Calu3 (cell line): ENCODE measurements around the gene HECTD2. TPM values are rescaled to one million over a fixed set of nuclear protein-coding genes. Genes with fewer than 3 reads are reported as not detected.

Source experiments
- BruUV-seq: library from RNA; stranded (reverse); fragments of 400-500 nt; replicated peaks from 2 replicates; lab custom pipeline; 2021; lab: Mats Ljungman, UMichigan
- CTCF ChIA-PET: fragments of 300-600 bp; sonication (Branson Sonifier 250); formaldehyde crosslinking; loops from one replicate; lab custom pipeline; 2022; ENCODE audit warnings: antibody characterized with exemption; lab: Charles Lee
- DNase-seq: peaks from one replicate; pipeline ENCODE4 v3.0.0; 2022
- H3K27ac Mint-ChIP-seq: one replicate; pipeline ENCODE4 v1.8.0; 2022; ENCODE audit warnings: mixed read lengths; ENCODE audit not compliant: unreplicated experiment
- H3K27me3 Mint-ChIP-seq: one replicate; pipeline ENCODE4 v1.8.0; 2022; ENCODE audit warnings: mixed read lengths; ENCODE audit not compliant: unreplicated experiment
- H3K36me3 Mint-ChIP-seq: one replicate; pipeline ENCODE4 v1.8.0; 2022; ENCODE audit warnings: mild to moderate bottlenecking, moderate library complexity, mixed read lengths; ENCODE audit not compliant: insufficient read depth, unreplicated experiment
- H3K4me1 Mint-ChIP-seq: one replicate; pipeline ENCODE4 v1.8.0; 2022; ENCODE audit warnings: mild to moderate bottlenecking, low read depth, mixed read lengths; ENCODE audit not compliant: unreplicated experiment
- H3K4me3 Mint-ChIP-seq: one replicate; pipeline ENCODE4 v1.8.0; 2022; ENCODE audit warnings: mild to moderate bottlenecking, low read depth, moderate library complexity, mixed read lengths; ENCODE audit not compliant: unreplicated experiment
- H3K9me3 Mint-ChIP-seq: one replicate; pipeline ENCODE4 v1.8.0; 2022; ENCODE audit warnings: low read depth, mixed read lengths; ENCODE audit not compliant: unreplicated experiment
- intact Hi-C: fragments of 100-400 bp; cut with micrococcal nuclease; formaldehyde crosslinking; loops from one replicate; pipeline ENCODE4 v1.10.0; 2022; ENCODE audit not compliant: unreplicated experiment
- total RNA-seq: library from RNA; stranded (reverse); gene quantifications from 2 replicates; pipeline ENCODE4 v1.2.3, GENCODE V29; 2022
- TF ChIP-seq, protein P1 (sequence below): fragments of 200-600 bp; IDR thresholded peaks from one replicate; pipeline ENCODE4 v1.8.0; 2022; ENCODE audit warnings: antibody characterized with exemption; ENCODE audit not compliant: unreplicated experiment

HECTD2 gene
- total RNA-seq, 1 experiment from 2014 or later, result 2.7 TPM

DNA sequence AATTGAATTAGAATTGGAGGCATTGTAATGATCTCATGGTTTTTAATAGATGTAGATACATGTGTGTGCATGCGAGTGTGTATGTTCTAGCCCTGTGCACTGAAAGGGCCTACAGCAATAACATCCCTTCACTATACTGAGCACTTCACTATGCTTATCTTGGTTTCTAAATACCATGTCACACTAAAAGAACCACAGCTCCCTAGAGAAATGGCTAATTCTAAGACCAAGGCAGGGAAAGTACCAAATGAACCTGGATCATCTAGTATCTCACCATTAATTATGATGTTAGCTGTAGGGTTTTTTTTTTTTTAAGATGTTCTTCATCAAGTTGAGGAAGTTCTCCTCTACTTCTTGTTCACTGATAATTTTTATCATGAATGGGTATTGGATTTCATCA, 55.1 kb downstream of the HECTD2 start:
- Mint-ChIP-seq H3K36me3 (no peaks in the 10 kb centered on the region), H3K27ac (no peak overlapping the region), H3K27me3 (no peaks in the 10 kb centered on the region), H3K4me1 (no peaks in the 10 kb centered on the region), H3K4me3 (no peak overlapping the region), H3K9me3 (no peaks in the 10 kb centered on the region)
- no peak for DNase-seq
- CTCF ChIA-PET, result no interaction called here
- TF ChIP-seq, protein P1, sequence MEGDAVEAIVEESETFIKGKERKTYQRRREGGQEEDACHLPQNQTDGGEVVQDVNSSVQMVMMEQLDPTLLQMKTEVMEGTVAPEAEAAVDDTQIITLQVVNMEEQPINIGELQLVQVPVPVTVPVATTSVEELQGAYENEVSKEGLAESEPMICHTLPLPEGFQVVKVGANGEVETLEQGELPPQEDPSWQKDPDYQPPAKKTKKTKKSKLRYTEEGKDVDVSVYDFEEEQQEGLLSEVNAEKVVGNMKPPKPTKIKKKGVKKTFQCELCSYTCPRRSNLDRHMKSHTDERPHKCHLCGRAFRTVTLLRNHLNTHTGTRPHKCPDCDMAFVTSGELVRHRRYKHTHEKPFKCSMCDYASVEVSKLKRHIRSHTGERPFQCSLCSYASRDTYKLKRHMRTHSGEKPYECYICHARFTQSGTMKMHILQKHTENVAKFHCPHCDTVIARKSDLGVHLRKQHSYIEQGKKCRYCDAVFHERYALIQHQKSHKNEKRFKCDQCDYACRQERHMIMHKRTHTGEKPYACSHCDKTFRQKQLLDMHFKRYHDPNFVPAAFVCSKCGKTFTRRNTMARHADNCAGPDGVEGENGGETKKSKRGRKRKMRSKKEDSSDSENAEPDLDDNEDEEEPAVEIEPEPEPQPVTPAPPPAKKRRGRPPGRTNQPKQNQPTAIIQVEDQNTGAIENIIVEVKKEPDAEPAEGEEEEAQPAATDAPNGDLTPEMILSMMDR, result no peak
- BruUV-seq, result no TSS peak
- intact Hi-C loops, result no loop called here

DNA sequence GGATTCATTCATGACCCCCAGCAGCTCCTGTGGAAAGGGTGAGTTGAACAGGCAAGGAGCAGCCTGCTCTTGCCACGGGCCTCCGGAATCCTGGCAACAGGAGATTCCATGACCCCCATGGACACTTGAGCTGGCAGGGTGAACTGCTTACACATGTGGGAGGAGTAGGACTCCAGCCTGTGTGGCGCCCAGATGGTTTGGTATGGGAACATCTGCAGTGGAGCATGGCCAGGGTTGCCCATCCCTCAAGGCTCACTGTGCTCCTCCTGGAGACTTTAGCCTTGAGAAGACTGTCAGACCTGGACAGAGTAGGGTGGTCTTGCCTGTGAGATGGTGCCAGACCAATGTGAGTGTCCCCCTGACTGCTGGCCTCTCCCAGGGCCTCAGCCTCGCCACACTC, 57.0 kb downstream of the HECTD2 start:
- no peaks in the 10 kb centered on the region for H3K36me3 Mint-ChIP-seq
- intact Hi-C loops, result no loop called here
- H3K9me3 Mint-ChIP-seq, result no peaks in the 10 kb centered on the region

DNA sequence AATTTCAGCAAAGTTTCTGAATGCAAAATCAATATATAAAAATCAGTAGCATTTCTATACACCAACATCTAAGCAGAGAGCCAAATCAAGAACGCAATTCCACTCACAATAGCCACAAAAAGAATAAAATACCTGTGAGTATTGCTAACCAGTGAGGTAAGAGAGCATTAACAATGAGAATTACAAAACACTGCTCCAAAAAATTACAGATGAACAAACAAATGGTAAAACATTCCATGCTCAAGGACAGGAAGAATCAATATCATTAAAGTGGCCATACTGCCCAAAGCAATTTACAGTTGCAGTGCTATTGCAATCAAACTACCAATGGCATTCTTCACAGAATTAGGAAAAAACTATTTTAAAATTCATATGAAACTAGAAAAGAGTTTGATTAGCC, 61.5 kb downstream of the HECTD2 start:
- intact Hi-C loops, result no loop called here

More for the DNA sequence above, 57.0 kb downstream of the HECTD2 start:
- Mint-ChIP-seq H3K4me3 (no peak overlapping the region), H3K27ac (no peak overlapping the region), H3K27me3 (no peaks in the 10 kb centered on the region), H3K4me1 (no peaks in the 10 kb centered on the region)
- DNase-seq, result no peak
- TF ChIP-seq, protein P1, result no peak
- CTCF ChIA-PET, result no interaction called here
- BruUV-seq, result no TSS peak

DNA sequence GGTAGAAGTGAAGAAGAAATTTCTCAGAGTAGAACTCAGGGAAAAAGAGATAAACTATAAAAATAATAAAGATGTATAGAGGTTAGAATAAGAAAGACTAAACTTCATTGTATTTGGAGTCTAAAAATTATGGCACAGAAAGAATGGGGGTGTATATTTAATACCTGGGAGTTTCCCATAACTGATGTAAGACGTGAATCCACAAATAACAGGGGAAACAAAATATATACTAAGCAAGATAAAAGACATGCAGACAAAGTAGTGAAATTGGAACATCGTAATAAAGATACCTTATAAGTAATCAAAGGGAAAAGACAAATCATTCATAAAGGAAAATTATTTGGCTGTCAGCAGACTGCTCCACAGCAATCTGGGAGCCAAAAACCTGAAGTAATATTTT, 62.8 kb downstream of the HECTD2 start:
- no peaks in the 10 kb centered on the region for H3K36me3 Mint-ChIP-seq
- CTCF ChIA-PET, result no interaction called here
- no peak for DNase-seq

More for the DNA sequence above, 61.5 kb downstream of the HECTD2 start:
- H3K36me3 Mint-ChIP-seq, result no peaks in the 10 kb centered on the region
- no peak for DNase-seq
- TF ChIP-seq, protein P1, result no peak
- H3K27me3 Mint-ChIP-seq, result no peaks in the 10 kb centered on the region
- no peak overlapping the region for H3K27ac Mint-ChIP-seq
- CTCF ChIA-PET, result no interaction called here
- no peaks in the 10 kb centered on the region for H3K4me1 Mint-ChIP-seq
- BruUV-seq, result no TSS peak
- no peak overlapping the region for H3K4me3 Mint-ChIP-seq
- no peaks in the 10 kb centered on the region for H3K9me3 Mint-ChIP-seq

More for the DNA sequence above, 62.8 kb downstream of the HECTD2 start:
- H3K9me3 Mint-ChIP-seq, result no peaks in the 10 kb centered on the region
- H3K27ac Mint-ChIP-seq, result no peak overlapping the region
- TF ChIP-seq, protein P1, result no peak
- H3K4me1 Mint-ChIP-seq, result no peaks in the 10 kb centered on the region
- BruUV-seq, result no TSS peak
- intact Hi-C loops, result no loop called here
- H3K4me3 Mint-ChIP-seq, result no peak overlapping the region
- H3K27me3 Mint-ChIP-seq, result no peaks in the 10 kb centered on the region
